NT2/D1 (cell line): Measurements from ENCODE around the gene MVD.

Experiments used
- SUZ12 ChIP-seq: IDR thresholded peaks from 2 replicates; pipeline ENCODE4 v1.6.1; 2011; ENCODE audit not compliant: insufficient read length, insufficient read depth; ENCODE audit errors: extremely low read depth
- YY1 ChIP-seq: IDR thresholded peaks from 2 replicates; pipeline ENCODE4 v1.6.1; 2011; ENCODE audit not compliant: insufficient read length, insufficient read depth
- ZNF274 ChIP-seq: IDR thresholded peaks from 2 replicates; pipeline ENCODE4 v1.6.1; 2011; ENCODE audit warnings: mild to moderate bottlenecking, low read depth, low read length

DNA sequence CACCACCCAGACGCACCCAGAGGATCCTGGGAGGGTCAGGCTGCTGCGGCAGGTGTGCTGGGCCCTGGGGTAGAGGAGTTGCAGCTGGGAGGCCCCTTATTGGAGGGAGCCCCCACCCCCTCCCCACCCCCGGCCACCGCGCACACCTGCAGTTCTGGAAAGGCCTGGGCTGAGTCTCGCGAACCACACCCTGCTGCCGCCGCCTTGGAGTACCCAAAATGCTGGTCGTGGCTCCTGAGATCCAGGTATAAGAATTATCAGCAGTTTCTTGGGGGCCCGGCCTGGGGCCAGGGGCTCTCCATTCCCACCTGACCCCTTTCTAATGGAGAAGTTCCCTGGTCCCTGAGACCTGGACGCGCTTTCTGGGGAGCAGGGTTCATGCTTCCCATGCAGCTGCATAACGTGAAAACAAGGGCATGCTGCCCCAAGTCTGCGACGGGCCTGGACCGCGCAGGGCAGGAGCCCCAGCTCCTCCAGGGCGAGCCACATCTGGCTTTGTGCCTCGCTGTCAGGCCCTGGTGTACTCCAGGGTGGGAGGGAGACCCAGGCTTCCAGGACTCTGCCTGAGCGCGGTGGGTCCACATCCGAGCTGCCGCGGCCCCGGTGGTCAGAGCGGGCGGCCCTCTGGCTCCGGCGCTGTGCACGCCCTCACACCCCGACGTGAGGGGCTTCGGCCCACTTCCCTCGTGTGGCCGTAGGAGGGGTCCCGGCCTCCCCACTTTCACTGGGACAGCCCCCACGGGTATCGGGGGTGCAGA lies 30.7 kb upstream of the MVD start:
- TF ChIP-seq SUZ12 (no peak), YY1 (no peak), ZNF274 (no peak)
